Measurements from ENCODE around the gene PRKACA.
"Not testable (repeated sequence)": the region's sequence is repeated elsewhere in the genome, so short reads cannot be mapped to it uniquely, and the experiment has no call there.

DNA sequence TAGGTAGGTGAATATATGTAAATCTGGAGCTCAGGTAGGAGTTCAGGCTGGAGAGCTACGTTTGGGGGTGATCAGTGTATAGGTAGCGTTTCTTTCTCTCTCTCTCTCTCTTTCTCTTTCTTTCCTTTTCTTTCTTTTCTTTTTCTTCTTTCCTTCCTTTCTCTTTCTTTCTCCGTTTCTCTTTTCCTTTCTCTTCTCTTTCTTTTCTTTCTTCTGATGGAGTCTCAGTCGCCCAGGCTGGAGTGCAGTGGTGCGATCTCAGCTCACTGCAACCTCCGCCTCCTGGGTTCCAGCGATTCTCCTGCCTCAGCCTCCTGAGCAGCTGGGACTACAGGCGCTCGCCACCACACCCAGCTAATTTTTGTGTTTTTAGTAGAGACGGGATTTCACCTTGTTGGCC is 28.6 kb upstream of the PRKACA start:
- TF ChIP-seq, protein P1, sequence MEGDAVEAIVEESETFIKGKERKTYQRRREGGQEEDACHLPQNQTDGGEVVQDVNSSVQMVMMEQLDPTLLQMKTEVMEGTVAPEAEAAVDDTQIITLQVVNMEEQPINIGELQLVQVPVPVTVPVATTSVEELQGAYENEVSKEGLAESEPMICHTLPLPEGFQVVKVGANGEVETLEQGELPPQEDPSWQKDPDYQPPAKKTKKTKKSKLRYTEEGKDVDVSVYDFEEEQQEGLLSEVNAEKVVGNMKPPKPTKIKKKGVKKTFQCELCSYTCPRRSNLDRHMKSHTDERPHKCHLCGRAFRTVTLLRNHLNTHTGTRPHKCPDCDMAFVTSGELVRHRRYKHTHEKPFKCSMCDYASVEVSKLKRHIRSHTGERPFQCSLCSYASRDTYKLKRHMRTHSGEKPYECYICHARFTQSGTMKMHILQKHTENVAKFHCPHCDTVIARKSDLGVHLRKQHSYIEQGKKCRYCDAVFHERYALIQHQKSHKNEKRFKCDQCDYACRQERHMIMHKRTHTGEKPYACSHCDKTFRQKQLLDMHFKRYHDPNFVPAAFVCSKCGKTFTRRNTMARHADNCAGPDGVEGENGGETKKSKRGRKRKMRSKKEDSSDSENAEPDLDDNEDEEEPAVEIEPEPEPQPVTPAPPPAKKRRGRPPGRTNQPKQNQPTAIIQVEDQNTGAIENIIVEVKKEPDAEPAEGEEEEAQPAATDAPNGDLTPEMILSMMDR (IDR thresholded peaks at IDR 0.05): not testable (repeated sequence)
- TF ChIP-seq EP300 (IDR thresholded peaks at IDR 0.05): not testable (repeated sequence)
